Erythroblast (primary cell): Measurements from ENCODE around the gene SDR42E2.

Source experiments
- GATA1 ChIP-seq: IDR thresholded peaks from 2 replicates; pipeline ENCODE4 v1.6.1; 2011; ENCODE audit warnings: low read depth, mild to moderate bottlenecking, control low read depth, low read length, moderate library complexity
- POLR2A ChIP-seq: IDR thresholded peaks from 2 replicates; pipeline ENCODE4 v1.6.1; 2011; ENCODE audit warnings: mild to moderate bottlenecking, low read length

DNA sequence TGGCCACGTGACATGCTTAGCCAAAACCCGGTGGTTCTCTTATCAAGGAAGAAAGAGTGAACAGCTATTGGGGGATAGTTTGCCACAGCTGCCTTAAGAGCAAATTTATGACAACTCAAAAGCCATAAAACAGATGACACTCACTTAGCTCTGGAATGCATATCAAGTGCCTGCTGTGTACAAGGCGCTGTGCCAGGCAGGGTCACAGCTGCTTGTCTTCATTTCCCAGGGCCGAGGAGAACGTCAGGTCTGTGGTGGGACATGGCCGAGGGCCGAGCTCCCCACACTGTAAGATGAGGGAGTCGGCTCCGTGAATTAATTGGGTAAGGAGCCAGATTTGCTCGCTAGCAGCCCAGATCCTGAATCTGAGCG is 57.7 kb downstream of the SDR42E2 start:
- TF ChIP-seq POLR2A = no peak
- TF ChIP-seq GATA1 = no peak
